C4-2B (cell line): ENCODE measurements around the gene TOX2.

Source experiments
- ZFX ChIP-seq: fragments of 450-650 bp; IDR thresholded peaks from 2 replicates; pipeline ENCODE4 v1.6.1; 2017
- TF ChIP-seq, protein P1 (sequence below): fragments of 450-650 bp; conservative IDR thresholded peaks from 2 replicates; pipeline ENCODE4 v1.5.1; 2017; ENCODE audit warnings: mild to moderate bottlenecking

DNA sequence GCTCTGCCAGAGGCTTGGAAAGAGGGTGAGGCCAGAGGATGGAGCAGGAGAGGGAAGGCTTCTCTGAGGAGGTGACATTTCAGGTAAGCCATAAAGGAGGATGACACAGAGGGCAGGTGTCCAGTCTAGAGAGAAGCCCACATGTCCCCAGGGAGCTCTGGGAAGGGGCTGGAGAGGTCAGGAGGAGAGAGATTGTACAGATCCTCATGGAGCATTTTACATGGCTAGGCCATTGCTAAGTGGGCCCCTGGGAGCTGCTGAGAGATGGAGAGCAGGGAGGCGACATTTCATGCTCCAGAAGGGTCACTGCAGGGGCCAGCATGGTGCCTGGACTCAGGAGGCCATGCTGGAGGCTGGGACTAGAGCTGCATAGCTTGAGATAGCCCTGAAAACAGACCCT is 124.5 kb downstream of the TOX2 start:
- TF ChIP-seq, protein P1, sequence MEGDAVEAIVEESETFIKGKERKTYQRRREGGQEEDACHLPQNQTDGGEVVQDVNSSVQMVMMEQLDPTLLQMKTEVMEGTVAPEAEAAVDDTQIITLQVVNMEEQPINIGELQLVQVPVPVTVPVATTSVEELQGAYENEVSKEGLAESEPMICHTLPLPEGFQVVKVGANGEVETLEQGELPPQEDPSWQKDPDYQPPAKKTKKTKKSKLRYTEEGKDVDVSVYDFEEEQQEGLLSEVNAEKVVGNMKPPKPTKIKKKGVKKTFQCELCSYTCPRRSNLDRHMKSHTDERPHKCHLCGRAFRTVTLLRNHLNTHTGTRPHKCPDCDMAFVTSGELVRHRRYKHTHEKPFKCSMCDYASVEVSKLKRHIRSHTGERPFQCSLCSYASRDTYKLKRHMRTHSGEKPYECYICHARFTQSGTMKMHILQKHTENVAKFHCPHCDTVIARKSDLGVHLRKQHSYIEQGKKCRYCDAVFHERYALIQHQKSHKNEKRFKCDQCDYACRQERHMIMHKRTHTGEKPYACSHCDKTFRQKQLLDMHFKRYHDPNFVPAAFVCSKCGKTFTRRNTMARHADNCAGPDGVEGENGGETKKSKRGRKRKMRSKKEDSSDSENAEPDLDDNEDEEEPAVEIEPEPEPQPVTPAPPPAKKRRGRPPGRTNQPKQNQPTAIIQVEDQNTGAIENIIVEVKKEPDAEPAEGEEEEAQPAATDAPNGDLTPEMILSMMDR = no peak
- no peak for TF ChIP-seq ZFX
